NCI-H1694 (cell line): ENCODE results near the gene BAD.
A peak's percentile ranks its signal among the peaks of the same experiment; 100 is the strongest.
"Not testable (repeated sequence)": the region's sequence is repeated elsewhere in the genome, so short reads cannot be mapped to it uniquely, and the experiment has no call there.

Experiments
- DNase-seq: peaks from one replicate; lab custom pipeline; 2025; lab: John Stamatoyannopoulos, UW

Gene BAD

GRCh38 chr11:64256300-64256699 is 28.2 kb downstream of the BAD start:
- DNase-seq, result no peak

- no peak for DNase-seq
Measured at GRCh38 chr11:64255135-64256128, 29.0 kb downstream of the BAD start.

- no peak for DNase-seq
Measured at GRCh38 chr11:64254326-64254725, 30.1 kb downstream of the BAD start.

GRCh38 chr11:64253481-64253880 is 31.0 kb downstream of the BAD start:
- no peak for DNase-seq

GRCh38 chr11:64253043-64253442 is 31.4 kb downstream of the BAD start:
- no peak for DNase-seq

GRCh38 chr11:64252003-64252872 is 32.2 kb downstream of the BAD start:
- no peak for DNase-seq

- no peak for DNase-seq
Measured at GRCh38 chr11:64251753-64252002, 32.8 kb downstream of the BAD start.

- DNase-seq, result no peak
Measured at GRCh38 chr11:64251016-64251752, 33.3 kb downstream of the BAD start, which contains the start of gene PLCB3. TSS of gene PLCB3 (plus strand) at chr11:64251530. CDS start at chr11:64251650, 120 bp downstream.

GRCh38 chr11:64250415-64251015 is 34.0 kb downstream of the BAD start:
- DNase-seq, result no peak

GRCh38 chr11:64249563-64250414 is 34.7 kb downstream of the BAD start:
- no peak for DNase-seq

GRCh38 chr11:64249038-64249437 is 35.4 kb downstream of the BAD start:
- DNase-seq, result no peak

- no peak for DNase-seq
Measured at GRCh38 chr11:64248578-64248977, 35.9 kb downstream of the BAD start.

- no peak for DNase-seq
Measured at GRCh38 chr11:64247729-64248531, 36.5 kb downstream of the BAD start.

- DNase-seq, result peak; percentile 64
Measured at GRCh38 chr11:64246871-64247728, 37.4 kb downstream of the BAD start, which contains the start of gene PPP1R14B. TSS of gene PPP1R14B (minus strand) at chr11:64246943. CDS start at chr11:64246673, 270 bp downstream.

GRCh38 chr11:64246621-64246870 is 37.9 kb downstream of the BAD start:
- not testable (repeated sequence) for DNase-seq

- no peak for DNase-seq
Measured at GRCh38 chr11:64245797-64246620, 38.5 kb downstream of the BAD start.

GRCh38 chr11:64245401-64245796 is 39.1 kb downstream of the BAD start:
- DNase-seq, result no peak

- DNase-seq, result no peak
Measured at GRCh38 chr11:64244966-64245365, 39.5 kb downstream of the BAD start.
